Left renal pelvis (tissue), 4 donors: Measurements from ENCODE around the gene SHMT1. TPM values are rescaled to one million over a fixed set of nuclear protein-coding genes. Genes with fewer than 3 reads are reported as not detected.
"Not testable (repeated sequence)": the region's sequence is repeated elsewhere in the genome, so short reads cannot be mapped to it uniquely, and the experiment has no call there.

Source experiments
- DNase-seq, 4 donors: peaks; one replicate each; pipeline ENCODE4 v3.0.0-alpha.2; 2013; ENCODE audit warnings: low read depth in 4 of 4, low spot score in 3 of 4
- polyA plus RNA-seq, 4 donors: library from polyadenylated mRNA; unstranded; fragments of 120-200 nt; gene quantifications; one replicate each; pipeline ENCODE4 v1.2.1, GENCODE V29; 2013; ENCODE audit not compliant: insufficient read length in 4 of 4

SHMT1 gene
- polyA plus RNA-seq, 4 donors: 15.3 to 62.8 (median 50.2) TPM

DNA sequence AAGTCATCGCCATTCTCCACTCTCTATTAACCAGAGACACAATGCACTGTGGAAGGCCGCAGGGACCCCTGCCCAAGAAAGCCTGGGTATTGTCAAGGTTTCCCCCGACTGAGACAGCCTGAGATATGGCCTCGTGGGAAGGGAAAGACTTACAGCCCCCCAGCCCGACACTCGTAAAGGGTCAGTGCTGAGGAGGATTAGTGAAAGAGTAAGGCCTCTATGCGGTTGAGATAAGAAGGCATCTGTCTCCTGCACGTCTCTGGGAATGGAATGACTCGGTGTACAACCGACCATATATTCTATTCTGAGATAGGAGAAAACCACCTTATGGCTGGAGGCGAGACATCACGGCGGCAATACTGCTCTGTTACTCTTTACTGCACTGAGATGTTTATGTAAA is 60.1 kb downstream of the SHMT1 start:
- DNase-seq: not testable (repeated sequence)

DNA sequence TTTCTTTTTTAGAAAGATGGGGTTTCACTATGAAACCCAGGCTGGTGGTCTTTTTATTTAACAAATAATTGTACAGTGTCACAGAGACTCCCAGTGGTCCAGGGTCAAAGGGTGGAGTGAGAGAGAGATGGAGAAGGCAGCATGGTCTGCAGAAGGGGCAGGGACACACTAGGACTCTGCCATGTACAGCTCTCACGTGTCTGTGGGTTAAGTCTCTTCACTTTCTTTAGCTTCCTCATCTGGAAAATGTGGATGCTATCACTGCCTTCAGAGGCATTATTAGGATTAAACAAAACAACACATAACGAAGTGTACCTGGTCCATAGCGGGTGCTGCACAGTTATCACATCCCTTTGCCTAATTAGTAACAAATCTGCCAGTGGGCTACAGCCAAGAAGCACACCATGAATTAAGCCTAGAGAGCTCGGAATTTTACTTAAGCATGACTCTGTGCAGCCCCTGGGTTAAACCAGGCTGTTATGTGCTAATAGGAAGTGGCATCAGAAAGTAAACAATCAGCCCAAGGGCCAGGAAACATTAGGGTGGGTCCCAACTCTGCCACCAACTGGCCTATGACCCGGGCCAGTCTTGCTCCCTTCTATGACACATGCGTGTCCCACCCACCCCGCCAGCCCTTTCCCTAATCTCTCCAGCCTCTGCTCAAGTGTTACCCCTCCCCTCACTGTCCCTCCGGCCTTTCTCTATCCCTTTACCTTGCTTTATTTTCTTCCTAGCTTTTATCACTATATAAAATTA is 62.4 kb downstream of the SHMT1 start:
- no peak for DNase-seq

DNA sequence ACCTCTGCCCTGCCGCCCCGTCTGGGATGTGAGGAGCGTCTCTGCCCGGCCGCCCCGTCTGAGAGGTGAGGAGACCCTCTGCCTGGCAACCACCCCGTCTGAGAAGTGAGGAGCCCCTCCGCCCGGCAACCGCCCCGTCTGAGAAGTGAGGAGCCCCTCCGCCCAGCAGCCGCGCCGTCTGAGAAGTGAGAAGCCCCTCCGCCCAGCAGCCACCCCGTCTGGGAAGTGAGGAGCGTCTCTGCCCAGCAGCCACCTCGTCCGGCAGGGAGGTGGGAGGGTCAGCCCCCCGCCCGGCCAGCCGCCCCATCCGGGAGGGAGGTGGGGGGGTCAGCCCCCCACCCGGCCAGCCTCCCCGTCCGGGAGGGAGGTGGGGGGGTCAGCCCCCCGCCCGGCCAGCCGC is 65.3 kb downstream of the SHMT1 start:
- not testable (repeated sequence) for DNase-seq

DNA sequence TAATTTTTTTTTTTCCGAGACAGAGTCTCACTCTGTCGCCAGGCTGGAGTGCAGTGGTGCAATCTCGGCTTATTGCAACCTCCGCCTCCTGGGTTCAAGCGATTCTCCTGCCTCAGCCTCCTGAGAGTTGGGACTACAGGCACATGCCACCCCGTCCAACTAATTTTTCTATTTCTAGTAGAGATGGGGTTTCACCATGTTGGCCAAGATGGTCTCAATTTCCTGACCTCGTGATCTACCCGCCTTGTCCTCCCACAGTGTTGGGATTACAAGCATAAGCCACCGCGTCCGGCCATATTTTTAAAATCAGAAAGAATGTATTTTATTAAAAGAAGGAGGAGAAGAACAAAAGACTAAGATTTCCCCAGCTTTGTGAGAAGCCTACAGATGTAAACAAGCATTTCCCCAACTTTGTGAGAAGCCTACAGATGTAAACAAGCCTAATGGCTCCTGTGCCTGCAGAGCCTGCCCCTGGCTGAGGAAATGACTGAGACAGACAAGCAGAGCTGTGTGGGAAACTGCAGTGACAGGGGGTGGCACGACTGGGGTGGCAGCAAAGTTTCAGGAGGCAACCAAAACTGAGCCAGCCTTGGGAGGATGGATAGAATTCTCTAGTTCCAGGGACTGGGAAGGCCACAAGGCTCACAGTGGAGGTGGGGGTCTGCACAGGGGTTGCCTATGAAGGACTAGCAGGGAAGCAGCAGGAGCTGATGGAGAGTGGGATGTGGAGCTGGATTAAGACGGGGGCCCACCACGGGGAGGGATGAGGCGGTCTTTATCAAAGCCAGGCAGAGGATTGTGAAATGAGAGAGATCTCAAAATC is 71.4 kb downstream of the SHMT1 start:
- DNase-seq: no peak

DNA sequence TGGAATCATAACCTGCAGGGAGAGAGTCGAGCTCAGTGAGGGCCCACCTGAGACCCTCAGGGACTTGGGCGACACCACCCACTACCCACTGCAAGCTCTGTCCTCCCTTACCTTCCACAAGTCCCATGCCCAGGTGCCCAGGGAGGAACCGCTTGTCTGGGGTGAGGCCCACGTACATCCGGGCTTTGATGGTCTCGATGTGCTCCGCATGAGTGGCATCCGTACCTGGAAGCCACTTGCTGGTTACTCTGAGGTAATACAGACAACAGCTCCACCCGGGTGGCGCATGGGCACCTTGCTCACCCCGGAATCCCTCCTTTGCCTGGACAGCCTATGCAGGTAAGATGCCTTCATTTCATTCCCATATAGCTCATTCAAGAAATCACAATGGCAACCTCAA is 78.1 kb downstream of the SHMT1 start:
- no peak for DNase-seq

DNA sequence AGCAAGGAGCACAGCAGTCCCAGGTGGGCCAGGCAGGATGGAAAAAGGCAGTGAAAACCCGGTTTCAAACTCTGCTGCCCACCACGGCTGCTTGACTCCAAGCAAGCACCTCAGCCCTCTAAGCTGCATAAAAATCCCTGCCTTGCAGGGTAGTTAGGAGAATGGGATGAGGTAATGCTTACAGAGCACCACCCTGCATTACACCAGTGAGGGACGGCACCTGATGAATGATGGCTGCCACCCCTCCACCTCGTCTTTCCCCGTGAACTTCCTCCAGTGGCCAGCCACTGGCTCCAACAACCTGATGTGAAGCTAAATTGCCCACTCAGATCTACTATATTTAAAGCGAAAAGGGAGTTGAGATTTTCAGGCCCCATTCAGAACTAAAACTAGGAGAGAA is 81.6 kb downstream of the SHMT1 start:
- DNase-seq: no peak

DNA sequence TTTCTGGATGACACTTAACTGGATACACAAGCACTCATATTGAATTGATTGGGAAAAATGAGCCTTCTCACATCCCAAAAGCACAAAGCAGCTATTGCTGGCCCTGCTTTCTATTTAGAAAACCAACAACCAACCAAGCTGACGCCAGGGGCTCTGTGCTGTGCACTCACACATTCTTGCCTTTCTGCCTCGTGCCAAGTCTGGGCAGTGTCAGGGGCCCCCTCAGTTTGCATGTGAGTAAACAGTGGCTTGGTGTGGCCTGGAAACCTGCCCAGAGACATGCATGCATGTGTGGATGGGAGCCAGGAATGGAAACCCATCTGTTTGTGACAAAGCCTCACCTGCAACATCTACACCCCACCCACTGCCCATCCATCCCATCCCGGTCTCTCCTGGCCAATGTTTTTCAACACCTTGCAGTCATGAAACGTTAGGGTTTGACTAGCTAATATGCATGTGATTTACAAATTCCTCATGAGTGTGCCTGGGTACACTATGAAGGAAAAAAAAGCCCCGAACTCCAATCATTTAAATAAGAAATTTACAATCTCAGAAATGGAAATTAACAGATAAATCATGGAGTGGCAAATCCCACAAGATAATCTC is 82.5 kb downstream of the SHMT1 start:
- no peak for DNase-seq

DNA sequence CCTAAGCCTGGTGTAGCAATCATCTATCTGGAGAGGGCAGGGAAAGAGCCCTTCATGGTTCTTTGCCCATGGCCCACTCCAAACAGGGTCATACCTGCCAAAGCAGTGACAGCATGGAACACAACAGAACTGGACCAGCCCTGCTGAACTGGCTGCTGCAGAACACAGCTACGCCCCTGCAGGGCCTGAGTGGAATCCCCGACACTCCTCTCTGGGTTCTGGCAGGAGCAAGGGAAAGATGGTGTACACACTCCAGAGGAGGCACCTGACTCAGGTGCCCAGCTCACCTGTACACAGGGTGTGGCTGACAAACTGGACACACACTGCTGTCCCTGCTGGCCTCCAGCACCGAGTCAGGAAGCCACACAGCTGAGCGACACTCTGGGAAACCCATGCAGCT is 83.1 kb downstream of the SHMT1 start:
- no peak for DNase-seq

DNA sequence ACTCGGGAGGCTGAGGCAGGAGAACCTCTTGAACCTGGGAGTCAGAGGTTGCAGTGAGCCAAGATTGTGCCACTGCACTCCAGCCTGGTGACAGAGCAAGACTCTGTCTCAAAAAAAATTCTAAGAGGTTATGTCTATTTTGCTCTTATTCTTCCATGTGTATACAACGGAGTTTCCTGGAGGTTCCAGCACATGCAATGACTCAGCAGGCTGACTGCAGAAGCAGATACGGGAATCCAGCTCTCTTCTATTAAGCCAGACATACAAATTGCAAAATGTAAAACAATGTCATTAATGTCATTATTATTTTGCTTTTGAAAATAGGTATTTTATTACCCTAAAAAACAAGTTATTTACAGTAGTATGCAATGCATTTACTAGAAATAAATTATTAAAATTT is 84.5 kb downstream of the SHMT1 start:
- DNase-seq: no peak

Other genes with a start within 250 kb of the SHMT1 start
- gene ALKBH5, start 179.7 kb downstream of the SHMT1 start, polyA plus RNA-seq: 10 to 100 TPM; 58.8 to 70.6 (median 67.5) TPM
- gene LLGL1, start 137.9 kb downstream of the SHMT1 start, polyA plus RNA-seq: 10 to 100 TPM; 26.8 to 43.2 (median 32.3) TPM
- 100 to 1,000 TPM; 125 to 154 (median 138) TPM for gene FLII, start 104.8 kb downstream of the SHMT1 start, polyA plus RNA-seq
- 10 to 100 TPM; 13.7 to 17.9 (median 14.1) TPM for gene MIEF2, start 102.9 kb downstream of the SHMT1 start, polyA plus RNA-seq
- 10 to 100 TPM; 35.4 to 52.4 (median 42.5) TPM for gene TOP3A, start 48.6 kb downstream of the SHMT1 start, polyA plus RNA-seq
- gene SMCR8, start 48.3 kb downstream of the SHMT1 start, polyA plus RNA-seq: 10 to 100 TPM; 11.2 to 17.2 (median 14.9) TPM
- 1 to 10 TPM in 1 of 4 donors, under 1 TPM in 2, not detected in 1; 0.11 to 1.1 (median 0.76) TPM for gene EVPLL, start 14.2 kb upstream of the SHMT1 start, polyA plus RNA-seq
- under 1 TPM in 2 of 4 donors, not detected in 2; 0.08 to 0.20 TPM for gene LGALS9C, start 113.2 kb upstream of the SHMT1 start, polyA plus RNA-seq